PC-9 (cell line): ENCODE results near the gene ARHGDIB.

Experiments used
- CTCF ChIP-seq: fragments of 200-600 bp; sonication (generic); conservative IDR thresholded peaks from 2 replicates; pipeline ENCODE4 v1.6.1; 2017; ENCODE audit warnings: mixed run types, antibody characterized with exemption, mild to moderate bottlenecking, moderate library complexity
- EZH2 ChIP-seq: fragments of 200-600 bp; sonication (generic); IDR thresholded peaks from 2 replicates; pipeline ENCODE4 v1.8.0; 2017; ENCODE audit warnings: antibody characterized with exemption, low read depth

GRCh38 chr12:14900521-14901227 is 60.7 kb downstream of the ARHGDIB start:
- TF ChIP-seq CTCF (no peak), EZH2 (no peak)
